KMS-11 (cell line): ENCODE measurements around the gene EXOC4.

Source experiments
- H2AFZ ChIP-seq: fragments of 200-600 bp; sonication (generic); 2 replicates; pipeline ENCODE4 v1.6.1; 2016; ENCODE audit warnings: antibody characterized with exemption, mixed run types, low read depth
- H3K27ac ChIP-seq: fragments of 200-600 bp; sonication (generic); 2 replicates; pipeline ENCODE4 v1.6.1; 2016; ENCODE audit warnings: mild to moderate bottlenecking, mixed run types
- H3K27me3 ChIP-seq: fragments of 200-600 bp; sonication (generic); 2 replicates; pipeline ENCODE4 v1.6.1; 2017; ENCODE audit warnings: mild to moderate bottlenecking, low read depth, mixed run types, moderate library complexity; ENCODE audit not compliant: insufficient read depth
- H3K36me3 ChIP-seq: fragments of 200-600 bp; sonication (generic); 2 replicates; pipeline ENCODE4 v1.6.1; 2017; ENCODE audit warnings: mild to moderate bottlenecking, mixed run types; ENCODE audit not compliant: insufficient read depth
- H3K4me1 ChIP-seq: fragments of 200-600 bp; sonication (generic); 2 replicates; pipeline ENCODE4 v1.6.1; 2016; ENCODE audit warnings: mild to moderate bottlenecking, low read depth, mixed run types; ENCODE audit not compliant: poor library complexity, severe bottlenecking
- H3K4me2 ChIP-seq: fragments of 200-600 bp; sonication (generic); 2 replicates; pipeline ENCODE4 v1.7.0; 2016; ENCODE audit warnings: mild to moderate bottlenecking, mixed run types
- H3K4me3 ChIP-seq: fragments of 200-600 bp; sonication (generic); IDR thresholded peaks from 2 replicates; pipeline ENCODE4 v1.6.1; 2017; ENCODE audit warnings: low read depth, low read length, mixed read lengths; ENCODE audit not compliant: insufficient read depth
- H3K79me2 ChIP-seq: fragments of 200-600 bp; sonication (generic); 2 replicates; pipeline ENCODE4 v1.6.1; 2016; ENCODE audit warnings: low read depth, mixed run types; ENCODE audit not compliant: insufficient read depth
- H3K9ac ChIP-seq: fragments of 200-600 bp; sonication (generic); 2 replicates; pipeline ENCODE4 v1.6.1; 2016; ENCODE audit warnings: mild to moderate bottlenecking, mixed run types
- H4K20me1 ChIP-seq: fragments of 200-600 bp; sonication (generic); 2 replicates; pipeline ENCODE4 v1.6.1; 2016; ENCODE audit warnings: mild to moderate bottlenecking, mixed run types; ENCODE audit not compliant: insufficient read depth
- TF ChIP-seq, protein P1 (sequence below): fragments of 200-600 bp; sonication (generic); conservative IDR thresholded peaks from 2 replicates; pipeline ENCODE4 v1.6.1; 2017; ENCODE audit warnings: low read depth, mild to moderate bottlenecking, antibody characterized with exemption, low read length, moderate library complexity, mixed read lengths

EXOC4 gene

DNA sequence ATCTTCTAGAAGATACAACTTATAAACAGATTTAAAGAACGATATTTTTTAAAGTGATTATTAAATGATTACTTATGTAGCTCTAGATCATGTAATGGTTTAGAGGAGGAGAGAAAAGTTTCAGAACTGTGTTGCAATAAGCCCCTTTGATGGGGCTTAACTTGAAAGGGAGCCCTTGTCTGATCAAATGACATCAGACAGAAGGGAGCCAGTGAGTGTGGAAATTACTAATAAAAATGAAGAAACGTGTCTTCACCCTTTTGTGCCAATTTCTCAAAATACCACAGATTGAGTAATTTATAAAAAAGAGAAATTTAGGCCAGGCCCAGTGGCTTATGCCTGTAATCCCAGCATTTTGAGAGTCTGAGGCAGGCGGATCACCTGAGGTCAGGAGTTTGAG is 318.2 kb downstream of the EXOC4 start:
- Histone ChIP-seq H3K9ac (no peak overlapping the region), H2AFZ (no peak overlapping the region), H3K4me3 (no peak overlapping the region), H3K4me2 (no peak overlapping the region), H3K36me3 (no peaks in the 10 kb centered on the region), H3K79me2 (no peaks in the 10 kb centered on the region), H3K27me3 (no peaks in the 10 kb centered on the region), H3K27ac (no peak overlapping the region), H4K20me1 (no peaks in the 10 kb centered on the region), H3K4me1 (no peaks in the 10 kb centered on the region)
- TF ChIP-seq, protein P1, sequence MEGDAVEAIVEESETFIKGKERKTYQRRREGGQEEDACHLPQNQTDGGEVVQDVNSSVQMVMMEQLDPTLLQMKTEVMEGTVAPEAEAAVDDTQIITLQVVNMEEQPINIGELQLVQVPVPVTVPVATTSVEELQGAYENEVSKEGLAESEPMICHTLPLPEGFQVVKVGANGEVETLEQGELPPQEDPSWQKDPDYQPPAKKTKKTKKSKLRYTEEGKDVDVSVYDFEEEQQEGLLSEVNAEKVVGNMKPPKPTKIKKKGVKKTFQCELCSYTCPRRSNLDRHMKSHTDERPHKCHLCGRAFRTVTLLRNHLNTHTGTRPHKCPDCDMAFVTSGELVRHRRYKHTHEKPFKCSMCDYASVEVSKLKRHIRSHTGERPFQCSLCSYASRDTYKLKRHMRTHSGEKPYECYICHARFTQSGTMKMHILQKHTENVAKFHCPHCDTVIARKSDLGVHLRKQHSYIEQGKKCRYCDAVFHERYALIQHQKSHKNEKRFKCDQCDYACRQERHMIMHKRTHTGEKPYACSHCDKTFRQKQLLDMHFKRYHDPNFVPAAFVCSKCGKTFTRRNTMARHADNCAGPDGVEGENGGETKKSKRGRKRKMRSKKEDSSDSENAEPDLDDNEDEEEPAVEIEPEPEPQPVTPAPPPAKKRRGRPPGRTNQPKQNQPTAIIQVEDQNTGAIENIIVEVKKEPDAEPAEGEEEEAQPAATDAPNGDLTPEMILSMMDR: no peak

DNA sequence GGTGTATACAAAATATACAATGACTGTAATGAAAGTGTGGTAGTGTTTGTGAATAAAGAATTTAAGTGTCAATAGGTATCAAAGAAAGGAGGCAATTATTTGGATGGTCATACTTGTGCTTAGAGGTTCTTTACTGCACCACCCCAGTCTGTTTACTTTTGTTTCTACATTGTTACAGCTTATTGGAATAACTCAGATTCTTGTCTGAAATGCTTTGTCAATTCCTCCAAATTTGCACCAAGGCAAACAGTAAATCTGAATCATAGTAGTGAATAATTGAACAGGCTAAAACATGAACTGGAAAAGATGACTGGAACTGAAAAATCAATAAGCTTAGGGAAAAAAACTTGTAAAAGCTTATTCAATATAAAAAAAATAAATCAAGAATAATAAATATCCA is 319.2 kb downstream of the EXOC4 start:
- Histone ChIP-seq H3K4me2 (no peak overlapping the region), H3K4me1 (no peaks in the 10 kb centered on the region), H3K27me3 (no peaks in the 10 kb centered on the region), H4K20me1 (no peaks in the 10 kb centered on the region), H3K27ac (no peak overlapping the region), H3K79me2 (no peaks in the 10 kb centered on the region), H2AFZ (no peak overlapping the region), H3K9ac (no peak overlapping the region), H3K36me3 (no peaks in the 10 kb centered on the region), H3K4me3 (no peak overlapping the region)
- TF ChIP-seq, protein P1: no peak

DNA sequence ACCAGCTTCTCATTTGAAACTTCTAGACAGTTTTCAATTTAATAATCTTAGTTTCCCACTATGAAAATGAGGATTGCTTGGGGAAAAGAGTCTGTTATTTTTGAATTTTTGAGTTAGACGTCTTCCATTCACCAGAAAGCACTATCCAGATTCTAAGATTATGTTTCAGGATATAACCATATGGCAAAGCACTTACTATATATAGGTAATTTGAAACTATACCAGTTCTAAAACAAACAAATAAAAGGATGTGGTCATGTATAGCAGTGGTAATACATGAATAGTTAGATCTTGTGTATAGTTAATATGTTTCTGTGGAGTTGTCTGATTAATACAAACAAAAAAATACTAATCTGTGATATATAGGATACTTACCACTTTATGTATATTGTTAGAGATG is 320.0 kb downstream of the EXOC4 start:
- Histone ChIP-seq H4K20me1 (no peaks in the 10 kb centered on the region), H3K27ac (no peak overlapping the region), H3K4me3 (no peak overlapping the region), H3K27me3 (no peaks in the 10 kb centered on the region), H3K36me3 (no peaks in the 10 kb centered on the region), H3K79me2 (no peaks in the 10 kb centered on the region), H3K9ac (no peak overlapping the region), H3K4me2 (no peak overlapping the region), H3K4me1 (no peaks in the 10 kb centered on the region), H2AFZ (no peak overlapping the region)
- TF ChIP-seq, protein P1: no peak

DNA sequence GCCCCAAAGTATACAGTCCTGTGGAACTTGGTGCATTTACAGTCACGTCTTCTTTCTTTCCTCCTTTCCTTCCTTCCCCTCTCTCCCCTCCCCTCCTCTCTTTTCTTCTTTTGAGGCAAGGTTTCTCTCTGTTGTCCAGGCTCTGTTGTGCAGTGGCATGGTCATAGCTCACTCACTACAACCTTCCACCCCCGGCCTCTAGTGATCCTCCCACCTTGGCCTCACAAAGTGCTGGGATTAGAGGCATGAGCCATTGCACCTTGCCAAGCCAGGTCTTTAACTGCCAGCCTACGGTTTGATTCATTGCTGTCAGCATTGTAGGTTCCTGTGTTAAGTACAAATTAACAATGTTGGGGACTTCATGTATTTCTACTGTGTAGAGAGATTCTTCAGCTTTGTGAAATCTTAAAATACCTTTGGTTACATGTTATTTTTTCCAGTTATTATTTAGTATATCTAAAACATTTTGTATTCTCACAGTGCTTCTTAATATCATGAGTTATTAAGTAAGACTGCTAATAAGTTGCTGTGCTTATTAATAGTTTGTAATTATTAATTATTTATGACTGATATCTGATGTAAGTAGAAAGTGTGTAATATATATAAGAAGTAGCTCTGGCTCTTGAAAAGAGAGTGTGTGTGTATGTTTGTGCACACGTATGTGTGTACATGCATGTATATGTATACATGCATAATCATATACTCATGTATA is 320.8 kb downstream of the EXOC4 start:
- no peak overlapping the region for H3K27ac ChIP-seq
- no peaks in the 10 kb centered on the region for H4K20me1 ChIP-seq
- H3K9ac ChIP-seq: no peak overlapping the region
- no peak overlapping the region for H3K4me2 ChIP-seq
- no peaks in the 10 kb centered on the region for H3K27me3 ChIP-seq
- no peak overlapping the region for H3K4me3 ChIP-seq
- TF ChIP-seq, protein P1: no peak
- H3K4me1 ChIP-seq: no peaks in the 10 kb centered on the region
- no peaks in the 10 kb centered on the region for H3K36me3 ChIP-seq
- H3K79me2 ChIP-seq: no peaks in the 10 kb centered on the region
- H2AFZ ChIP-seq: no peak overlapping the region
